H1 (cell line): Measurements from ENCODE around the gene PTPN12. TPM values are rescaled to one million over a fixed set of nuclear protein-coding genes. Genes with fewer than 3 reads are reported as not detected.

Source experiments
- CTCF ChIA-PET: fragments of 300-600 bp; sonication (Branson Sonifier 250); formaldehyde crosslinking; loops from one replicate; lab custom pipeline; 2021; ENCODE audit not compliant: partially characterized antibody; lab: Charles Lee
- POLR2A ChIA-PET: fragments of 300-600 bp; sonication (Branson Sonifier 250); formaldehyde crosslinking; loops from one replicate; lab custom pipeline; 2021; ENCODE audit warnings: inconsistent platforms; ENCODE audit not compliant: partially characterized antibody; lab: Charles Lee
- DNase-seq, 2 experiments: peaks; one replicate each; pipeline versions ENCODE4 v3.0.0 to v3.0.0-alpha.2; 2010 to 2022; ENCODE audit warnings: low spot score in 2 of 2, low read depth in 1 of 2, mixed read lengths in 1 of 2
- FAIRE-seq: peaks from 2 replicates; lab custom pipeline; 2011; peaks lifted over from hg19 to GRCh38; lab: Jason Lieb, UNC
- H2AFZ ChIP-seq: 2 replicates; pipeline ENCODE4 v1.8.1; 2012; ENCODE audit warnings: low read length, inconsistent platforms
- H2AK5ac ChIP-seq: 2 replicates; pipeline ENCODE4 v1.6.1; 2013; ENCODE audit warnings: low read depth, low read length
- H2BK120ac ChIP-seq: replicated peaks from 2 replicates; pipeline ENCODE3; 2013; ENCODE audit warnings: low read depth, low read length, inconsistent platforms
- H2BK12ac ChIP-seq: 2 replicates; pipeline ENCODE4 v1.6.1; 2013; ENCODE audit warnings: low read depth, low read length
- H2BK15ac ChIP-seq: 2 replicates; pipeline ENCODE4 v1.6.1; 2013; ENCODE audit warnings: low read length
- H2BK20ac ChIP-seq: 2 replicates; pipeline ENCODE4 v1.6.1; 2013; ENCODE audit warnings: low read length
- H2BK5ac ChIP-seq: 2 replicates; pipeline ENCODE4 v1.6.1; 2013; ENCODE audit warnings: low read depth, low read length
- H3K14ac ChIP-seq: 2 replicates; pipeline ENCODE4 v1.6.1; 2013; ENCODE audit warnings: inconsistent platforms; ENCODE audit not compliant: insufficient read length
- H3K18ac ChIP-seq: 2 replicates; pipeline ENCODE4 v1.6.1; 2013; ENCODE audit warnings: low read length; ENCODE audit errors: extremely low read depth
- H3K23ac ChIP-seq: 2 replicates; pipeline ENCODE4 v1.6.1; 2013; ENCODE audit warnings: inconsistent platforms; ENCODE audit not compliant: insufficient read length
- H3K23me2 ChIP-seq: 2 replicates; pipeline ENCODE4 v1.6.1; 2013; ENCODE audit warnings: low read depth, low read length
- H3K27ac ChIP-seq: 2 replicates; pipeline ENCODE4 v1.6.1; 2011; ENCODE audit warnings: low read depth, low read length, inconsistent platforms
- H3K27me3 ChIP-seq, 4 experiments: replicated peaks in 1 of 4; 1 replicate in 1 of 4; 2 replicates in 3 of 4; pipeline versions ENCODE4 v1.6.1 to v1.8.1; 2011 to 2013; ENCODE audit warnings: low read length in 3 of 4, mild to moderate bottlenecking in 3 of 4, inconsistent platforms in 2 of 4, mixed read lengths in 2 of 4, moderate library complexity in 1 of 4; ENCODE audit not compliant: control insufficient read depth in 3 of 4, insufficient read depth in 3 of 4; ENCODE audit errors: extremely low read depth in 1 of 4
- H3K36me3 ChIP-seq, 4 experiments: 2 replicates each; pipeline versions ENCODE4 v1.6.1 to v1.8.1; 2011 to 2013; ENCODE audit warnings: mild to moderate bottlenecking in 4 of 4, low read length in 3 of 4, moderate library complexity in 2 of 4, control low read depth in 1 of 4, inconsistent platforms in 1 of 4; ENCODE audit not compliant: insufficient read depth in 4 of 4, control insufficient read depth in 2 of 4
- H3K4ac ChIP-seq: replicated peaks from 2 replicates; pipeline ENCODE3; 2013; ENCODE audit warnings: low read length, low read depth, mixed read lengths, inconsistent platforms; ENCODE audit not compliant: insufficient read length
- H3K4me1 ChIP-seq, 4 experiments: replicated peaks in 1 of 4; 1 replicate in 1 of 4; 2 replicates in 3 of 4; pipeline versions ENCODE4 v1.6.1 to v1.8.1; 2011 to 2013; ENCODE audit warnings: low read length in 3 of 4, inconsistent platforms in 2 of 4, mixed read lengths in 1 of 4; ENCODE audit not compliant: insufficient read depth in 4 of 4, control insufficient read depth in 3 of 4
- H3K4me2 ChIP-seq, 2 experiments: 2 replicates each; pipeline versions ENCODE4 v1.6.1 to v1.8.1; 2011 to 2013; ENCODE audit warnings: low read depth in 2 of 2, low read length in 2 of 2, control low read depth in 1 of 2, inconsistent platforms in 1 of 2, mild to moderate bottlenecking in 1 of 2; ENCODE audit not compliant: insufficient read depth in 1 of 2
- H3K4me3 ChIP-seq, 4 experiments: fragments of 200-600, 300-600 bp in 1 of 4; sonication (generic), shearing (Covaris generic), sonication (Bioruptor Twin) in 1 of 4; 2 replicates each; pipeline versions ENCODE4 v1.5.1 to v1.8.1; 2011 to 2016; ENCODE audit warnings: low read length in 4 of 4, low read depth in 3 of 4, control low read depth in 2 of 4, inconsistent platforms in 2 of 4, mild to moderate bottlenecking in 2 of 4, mixed read lengths in 1 of 4, moderate library complexity in 1 of 4; ENCODE audit not compliant: insufficient read depth in 2 of 4; ENCODE audit errors: extremely low read depth in 1 of 4
- H3K56ac ChIP-seq: replicated peaks from 2 replicates; pipeline ENCODE3; 2013; ENCODE audit warnings: low read depth, mild to moderate bottlenecking, mixed read lengths, low read length, inconsistent platforms; ENCODE audit not compliant: insufficient read length
- H3K79me1 ChIP-seq: 2 replicates; pipeline ENCODE4 v1.6.1; 2013; ENCODE audit warnings: low read depth, low read length, control low read depth
- H3K79me2 ChIP-seq, 2 experiments: 2 replicates each; pipeline versions ENCODE4 v1.6.1 to v1.8.1; 2012 to 2013; ENCODE audit warnings: low read length in 2 of 2, mild to moderate bottlenecking in 2 of 2, inconsistent platforms in 1 of 2; ENCODE audit not compliant: insufficient read depth in 2 of 2, control insufficient read depth in 1 of 2
- H3K9ac ChIP-seq, 4 experiments: replicated peaks in 1 of 4; 1 replicate in 1 of 4; 2 replicates in 3 of 4; pipeline versions ENCODE4 v1.6.1 to v1.8.1; 2011 to 2013; ENCODE audit warnings: low read depth in 3 of 4, low read length in 3 of 4, control low read depth in 2 of 4, mild to moderate bottlenecking in 2 of 4, moderate library complexity in 2 of 4, inconsistent platforms in 1 of 4; ENCODE audit errors: extremely low read depth in 1 of 4
- H3K9me3 ChIP-seq, 2 experiments: 2 replicates each; pipeline versions ENCODE4 v1.6.1 to v1.8.1; 2012 to 2013; ENCODE audit warnings: mild to moderate bottlenecking in 2 of 2, moderate library complexity in 2 of 2, control low read depth in 1 of 2, inconsistent platforms in 1 of 2, low read depth in 1 of 2, low read length in 1 of 2, mixed read lengths in 1 of 2; ENCODE audit not compliant: insufficient read depth in 2 of 2
- H4K20me1 ChIP-seq, 2 experiments: replicated peaks in 1 of 2; 2 replicates each; pipeline versions ENCODE3 to v1.8.1; 2011 to 2013; ENCODE audit warnings: inconsistent platforms in 2 of 2, low read length in 2 of 2, mild to moderate bottlenecking in 1 of 2; ENCODE audit not compliant: insufficient read depth in 2 of 2, control insufficient read depth in 1 of 2
- H4K5ac ChIP-seq: 2 replicates; pipeline ENCODE4 v1.6.1; 2013; ENCODE audit warnings: low read length, low read depth, mixed read lengths, inconsistent platforms; ENCODE audit not compliant: insufficient read length
- H4K8ac ChIP-seq: 2 replicates; pipeline ENCODE4 v1.8.0; 2013; ENCODE audit warnings: mild to moderate bottlenecking, moderate library complexity, low read length, inconsistent platforms; ENCODE audit not compliant: insufficient read depth; ENCODE audit errors: extremely low read depth
- H4K91ac ChIP-seq: replicated peaks from 2 replicates; pipeline ENCODE3; 2013; ENCODE audit warnings: low read length, mixed read lengths, inconsistent platforms; ENCODE audit not compliant: insufficient read length
- ATF2 ChIP-seq: IDR thresholded peaks from 2 replicates; pipeline ENCODE4 v1.6.1; 2012; ENCODE audit warnings: low read length, inconsistent platforms
- CEBPB ChIP-seq: IDR thresholded peaks from 2 replicates; pipeline ENCODE4 v1.6.1; 2012; ENCODE audit warnings: low read depth, low read length
- CHD1 ChIP-seq: IDR thresholded peaks from 2 replicates; pipeline ENCODE4 v1.6.1; 2012; ENCODE audit warnings: low read depth, low read length, improper control_type of control experiment
- GABPA ChIP-seq: IDR thresholded peaks from 2 replicates; pipeline ENCODE4 v1.6.1; 2011; ENCODE audit warnings: mild to moderate bottlenecking, low read length, moderate library complexity, borderline replicate concordance; ENCODE audit not compliant: insufficient read depth
- JUN ChIP-seq: IDR thresholded peaks from 2 replicates; pipeline ENCODE4 v1.6.1; 2011; ENCODE audit warnings: low read depth, mild to moderate bottlenecking, improper control_type of control experiment, low read length
- PHF8 ChIP-seq: fragments of 200-600 bp; sonication (generic); conservative IDR thresholded peaks from 2 replicates; pipeline ENCODE4 v1.7.1; 2012; ENCODE audit warnings: low read depth, mild to moderate bottlenecking, inconsistent platforms, low read length, moderate library complexity
- POLR2A ChIP-seq, 2 experiments: IDR thresholded peaks; 1 replicate in 1 of 2; 2 replicates in 1 of 2; pipeline ENCODE4 v1.6.1; 2011; ENCODE audit warnings: low read depth in 2 of 2, low read length in 2 of 2, mild to moderate bottlenecking in 2 of 2; ENCODE audit errors: control extremely low read depth in 1 of 2
- POLR2AphosphoS5 ChIP-seq: IDR thresholded peaks from 2 replicates; pipeline ENCODE4 v1.6.1; 2011; ENCODE audit warnings: low read depth, low read length
- RAD21 ChIP-seq, 2 experiments: IDR thresholded peaks in 1 of 2; conservative IDR thresholded peaks in 1 of 2; 2 replicates each; pipeline ENCODE4 v1.6.1; 2011; ENCODE audit warnings: low read depth in 2 of 2, low read length in 2 of 2, improper control_type of control experiment in 1 of 2, inconsistent platforms in 1 of 2, mild to moderate bottlenecking in 1 of 2, moderate library complexity in 1 of 2
- RFX5 ChIP-seq: IDR thresholded peaks from 2 replicates; pipeline ENCODE4 v1.6.1; 2011; ENCODE audit warnings: low read depth, low read length, improper control_type of control experiment, borderline replicate concordance
- TCF12 ChIP-seq: IDR thresholded peaks from 2 replicates; pipeline ENCODE4 v1.6.1; 2011; ENCODE audit warnings: low read depth, mild to moderate bottlenecking, low read length
- WGBS, 2 experiments: shearing (Covaris generic) in 1 of 2; methylation state at CpG; one replicate each; pipeline versions ENCODE4 v1.1.6 to v1.1.7; 2013 to 2015; ENCODE audit warnings: low lambda C conversion rate in 2 of 2, mixed read lengths in 2 of 2, inconsistent platforms in 1 of 2, low coverage in 1 of 2, missing lambda C conversion rate in 1 of 2; ENCODE audit not compliant: insufficient replicate concordance in 2 of 2, insufficient coverage in 1 of 2, insufficient read length in 1 of 2; ENCODE audit errors: extremely low coverage in 1 of 2, missing lambda C conversion rate in 1 of 2; 5-methylcytosine and 5-hydroxymethylcytosine counted together
- polyA plus RNA-seq, 7 experiments: library from polyadenylated mRNA; depleted of rRNA in 3 of 7; stranded (reverse) in 5 of 7; unstranded in 2 of 7; fragments of >200 nt in 5 of 7; fragments of 200-250 nt in 2 of 7; gene quantifications; 1 replicate in 5 of 7; 2 replicates in 1 of 7; 4 replicates in 1 of 7; pipeline versions ENCODE4 v1.2.1 to v1.2.3, GENCODE V29; 2011 to 2013; ENCODE audit warnings: missing spikeins in 2 of 7, mixed read lengths in 2 of 7
- total RNA-seq: library from RNA; stranded (reverse); fragmentation: NEBNext Ultra II Directional; extraction: Animal tissue kit (Norgen Biotek cat#: 25700); gene quantifications from 2 replicates; pipeline ENCODE4 v1.2.1, GENCODE V29; 2021
- TF ChIP-seq, protein P1 (sequence below): IDR thresholded peaks from 2 replicates; pipeline ENCODE4 v1.6.1; 2012; ENCODE audit warnings: inconsistent platforms

The PTPN12 gene
- total and polyA plus RNA-seq, 2 of the 8 experiments (the other 6 are each of a cell fraction or from before 2014, with no cell fraction given), result 39.7 to 132 TPM

GRCh38 chr7:77674878-77675277 is 137.8 kb downstream of the PTPN12 start:
- no peak overlapping the region for H2BK20ac ChIP-seq
- ChIA-PET CTCF (interaction anchor here (0.6 to 1.9 kb wide), 9 partner anchors 10 to 261 kb away, joined by 3 to 7 read pairs (median 3); no protein-coding TSS in a partner anchor), POLR2A (interaction anchor here (1.2 to 1.4 kb wide), 2 partner anchors 10 to 23 kb away, joined by 3 to 4 read pairs; no protein-coding TSS in a partner anchor)
- no peak overlapping the region for H4K91ac ChIP-seq
- H4K8ac ChIP-seq, result no peak overlapping the region
- H3K4ac ChIP-seq, result no peak overlapping the region
- no peak overlapping the region for H3K14ac ChIP-seq
- H2BK120ac ChIP-seq, result no peak overlapping the region
- WGBS, 2 experiments, result 86% methylated on average over 5 of the region's 5 CpGs; no CpG with 5 or more reads in 1 of the 2 experiments
- H2BK15ac ChIP-seq, result no peak overlapping the region
- no peak overlapping the region for H3K4me3 ChIP-seq
- H3K23ac ChIP-seq, result no peak overlapping the region
- no peaks in the 10 kb centered on the region for H3K27me3 ChIP-seq
- H3K79me2 ChIP-seq, result no peaks in the 10 kb centered on the region
- no peak overlapping the region for H4K5ac ChIP-seq
- peaks cover 0 to 1% of the 10 kb centered on the region in 2 experiments for H4K20me1 ChIP-seq
- no peak for TF ChIP-seq GABPA
- no peak for TF ChIP-seq RFX5
- TF ChIP-seq TCF12, result no peak
- no peak for TF ChIP-seq POLR2AphosphoS5
- TF ChIP-seq RAD21 (IDR thresholded peaks at IDR 0.05 in 1 of 2, conservative IDR thresholded peaks at IDR 0.05 in 1 of 2; ENCODE audit: low read depth in 2 of 2, low read length in 2 of 2), result no peak
- TF ChIP-seq, protein P1, sequence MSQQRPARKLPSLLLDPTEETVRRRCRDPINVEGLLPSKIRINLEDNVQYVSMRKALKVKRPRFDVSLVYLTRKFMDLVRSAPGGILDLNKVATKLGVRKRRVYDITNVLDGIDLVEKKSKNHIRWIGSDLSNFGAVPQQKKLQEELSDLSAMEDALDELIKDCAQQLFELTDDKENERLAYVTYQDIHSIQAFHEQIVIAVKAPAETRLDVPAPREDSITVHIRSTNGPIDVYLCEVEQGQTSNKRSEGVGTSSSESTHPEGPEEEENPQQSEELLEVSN, result no peak
- TF ChIP-seq CHD1, result no peak
- no peak for TF ChIP-seq PHF8
- no peak for TF ChIP-seq POLR2A (IDR thresholded peaks at IDR 0.05; ENCODE audit: control extremely low read depth in 1 of 2, low read depth in 2 of 2, low read length in 2 of 2)
- TF ChIP-seq JUN, result no peak
- TF ChIP-seq ATF2, result no peak
- TF ChIP-seq CEBPB, result no peak
- no peak overlapping the region for H3K4me2 ChIP-seq
- no peak overlapping the region for H2BK12ac ChIP-seq
- H3K56ac ChIP-seq, result no peak overlapping the region
- H3K79me1 ChIP-seq, result no peaks in the 10 kb centered on the region
- no peak for FAIRE-seq
- no peak for DNase-seq
- no peak overlapping the region for H3K27ac ChIP-seq
- H2AK5ac ChIP-seq, result no peak overlapping the region
- no peaks in the 10 kb centered on the region for H3K9me3 ChIP-seq
- no peak overlapping the region for H2AFZ ChIP-seq
- no peaks in the 10 kb centered on the region for H3K36me3 ChIP-seq
- H3K4me1 ChIP-seq, result no peaks in the 10 kb centered on the region
- H3K9ac ChIP-seq, result no peak overlapping the region
- H2BK5ac ChIP-seq, result no peak overlapping the region
- H3K18ac ChIP-seq, result no peak overlapping the region
- H3K23me2 ChIP-seq, result no peaks in the 10 kb centered on the region
